PC-9 (cell line): ENCODE results near the gene GID4.

Experiments used
- CTCF ChIP-seq: fragments of 200-600 bp; sonication (generic); conservative IDR thresholded peaks from 2 replicates; pipeline ENCODE4 v1.6.1; 2017; ENCODE audit warnings: mixed run types, antibody characterized with exemption, mild to moderate bottlenecking, moderate library complexity
- EZH2 ChIP-seq: fragments of 200-600 bp; sonication (generic); IDR thresholded peaks from 2 replicates; pipeline ENCODE4 v1.8.0; 2017; ENCODE audit warnings: antibody characterized with exemption, low read depth

GRCh38 chr17:18105595-18105994 lies 66.4 kb downstream of the GID4 start:
- TF ChIP-seq CTCF = no peak
- TF ChIP-seq EZH2 = no peak
